Measurements from ENCODE around the gene SKIC3.

SKIC3 gene

GRCh38 chr5:95530416-95530815 lies 24.4 kb downstream of the SKIC3 start:
- no peak for DNase-seq

- no peak for DNase-seq
These were observed 26.2 kb downstream of the SKIC3 start for GRCh38 chr5:95528565-95528964.

GRCh38 chr5:95526871-95527270 lies 27.9 kb downstream of the SKIC3 start:
- DNase-seq: no peak

GRCh38 chr5:95524423-95524822 lies 30.4 kb downstream of the SKIC3 start:
- no peak for DNase-seq

GRCh38 chr5:95520206-95520605 lies 34.6 kb downstream of the SKIC3 start:
- DNase-seq: no peak

GRCh38 chr5:95519681-95520080 lies 35.1 kb downstream of the SKIC3 start:
- no peak for DNase-seq

- DNase-seq: no peak
These were observed 35.6 kb downstream of the SKIC3 start for GRCh38 chr5:95519151-95519550.

- no peak for DNase-seq
These were observed 36.4 kb downstream of the SKIC3 start for GRCh38 chr5:95518417-95518816.

- DNase-seq: no peak
These were observed 43.2 kb downstream of the SKIC3 start for GRCh38 chr5:95511606-95512005.

- no peak for DNase-seq
These were observed 46.2 kb downstream of the SKIC3 start for GRCh38 chr5:95508550-95508949.
